22Rv1 (cell line): Measurements from ENCODE around the gene ZNF575.

Source experiments
- H3K27ac ChIP-seq: fragments of 450-650 bp; 2 replicates; pipeline ENCODE4 v1.5.1; 2017
- CTCF ChIP-seq: fragments of 450-650 bp; IDR thresholded peaks from 2 replicates; pipeline ENCODE4 v1.5.1; 2017; ENCODE audit warnings: mild to moderate bottlenecking
- ZFX ChIP-seq: fragments of 450-650 bp; IDR thresholded peaks from 2 replicates; pipeline ENCODE4 v1.6.1; 2017; ENCODE audit warnings: antibody characterized with exemption, borderline replicate concordance

Gene ZNF575

GRCh38 chr19:43578787-43579186, 45.8 kb downstream of the ZNF575 start:
- TF ChIP-seq CTCF: no peak
- TF ChIP-seq ZFX: no peak
- H3K27ac ChIP-seq: no peak overlapping the region

- H3K27ac ChIP-seq: no peak overlapping the region
- TF ChIP-seq CTCF: no peak
- no peak for TF ChIP-seq ZFX
Observed at GRCh38 chr19:43581467-43581866, 48.5 kb downstream of the ZNF575 start.

GRCh38 chr19:43582495-43582894, 49.5 kb downstream of the ZNF575 start:
- no peak overlapping the region for H3K27ac ChIP-seq
- no peak for TF ChIP-seq ZFX
- TF ChIP-seq CTCF: no peak

- TF ChIP-seq ZFX (no peak), CTCF (no peak)
- no peak overlapping the region for H3K27ac ChIP-seq
Observed at GRCh38 chr19:43584484-43584883, 51.5 kb downstream of the ZNF575 start.
